Loucy (cell line): ENCODE measurements around the gene ARHGEF17.

Experiments
- H2AFZ ChIP-seq: fragments of 200-600 bp; sonication (generic); 2 replicates; pipeline ENCODE4 v1.6.0; 2016; ENCODE audit warnings: antibody characterized with exemption, mild to moderate bottlenecking, low read length, moderate library complexity
- H3F3A ChIP-seq: fragments of 200-600 bp; 2 replicates; pipeline ENCODE4 v1.6.0; 2016; ENCODE audit warnings: antibody characterized with exemption, low read depth, mild to moderate bottlenecking
- H3K27me3 ChIP-seq: fragments of 200-600 bp; sonication (generic); 2 replicates; pipeline ENCODE4 v1.6.1; 2014; ENCODE audit warnings: low read length, mild to moderate bottlenecking; ENCODE audit not compliant: insufficient read depth, poor library complexity, severe bottlenecking
- H3K36me3 ChIP-seq: fragments of 200-600 bp; sonication (generic); 2 replicates; pipeline ENCODE4 v1.6.1; 2016; ENCODE audit warnings: low read length; ENCODE audit not compliant: insufficient read depth
- H3K4me1 ChIP-seq: fragments of 200-600 bp; sonication (generic); 2 replicates; pipeline ENCODE4 v1.5.1; 2014; ENCODE audit warnings: low read length, mild to moderate bottlenecking; ENCODE audit not compliant: insufficient read depth, poor library complexity, severe bottlenecking
- H3K4me2 ChIP-seq: fragments of 200-600 bp; sonication (generic); 2 replicates; pipeline ENCODE4 v1.6.0; 2014; ENCODE audit warnings: antibody characterized with exemption, low read length, low read depth, mild to moderate bottlenecking; ENCODE audit not compliant: poor library complexity, severe bottlenecking
- H3K4me3 ChIP-seq: fragments of 200-600 bp; sonication (generic); 2 replicates; pipeline ENCODE4 v1.5.1; 2014; ENCODE audit warnings: low read length, mild to moderate bottlenecking, mixed read lengths; ENCODE audit not compliant: poor library complexity, severe bottlenecking
- H3K79me2 ChIP-seq: fragments of 200-600 bp; sonication (generic); 2 replicates; pipeline ENCODE4 v1.6.1; 2014; ENCODE audit warnings: low read length; ENCODE audit not compliant: insufficient read depth
- H3K9ac ChIP-seq: fragments of 200-600 bp; sonication (generic); 2 replicates; pipeline ENCODE4 v1.6.0; 2014; ENCODE audit warnings: mild to moderate bottlenecking, low read depth, low read length, moderate library complexity; ENCODE audit not compliant: poor library complexity, severe bottlenecking
- H3K9me2 ChIP-seq: fragments of 200-600 bp; sonication (generic); replicated peaks from 2 replicates; pipeline ENCODE4 v1.6.1; 2016; ENCODE audit warnings: low read depth, low read length, mixed read lengths
- H3K9me3 ChIP-seq: fragments of 200-600 bp; sonication (generic); 2 replicates; pipeline ENCODE4 v1.6.1; 2014; ENCODE audit warnings: mild to moderate bottlenecking, antibody characterized with exemption, low read length, low read depth; ENCODE audit not compliant: insufficient read depth
- H4K20me1 ChIP-seq: fragments of 200-600 bp; sonication (generic); 2 replicates; pipeline ENCODE4 v1.6.0; 2014; ENCODE audit warnings: antibody characterized with exemption, low read length, mild to moderate bottlenecking; ENCODE audit not compliant: insufficient read depth, poor library complexity, severe bottlenecking
- EZH2phosphoT487 ChIP-seq: fragments of 200-600 bp; IDR thresholded peaks from 2 replicates; pipeline ENCODE4 v1.6.1; 2018; ENCODE audit warnings: antibody characterized with exemption, mild to moderate bottlenecking, moderate library complexity, borderline replicate concordance
- TF ChIP-seq, protein P1 (sequence below): fragments of 200-600 bp; sonication (generic); conservative IDR thresholded peaks from 2 replicates; pipeline ENCODE4 v1.5.1; 2014; ENCODE audit warnings: mild to moderate bottlenecking, antibody characterized with exemption, low read length

ARHGEF17 gene

GRCh38 chr11:73376803-73377629 lies 68.9 kb downstream of the ARHGEF17 start:
- H2AFZ ChIP-seq = peak overlapping the region; percentile 76
- peaks cover 59% of the 10 kb centered on the region for H3K4me1 ChIP-seq
- H3K4me2 ChIP-seq = peak overlapping the region; percentile 87
- no peak for TF ChIP-seq EZH2phosphoT487
- TF ChIP-seq, protein P1, sequence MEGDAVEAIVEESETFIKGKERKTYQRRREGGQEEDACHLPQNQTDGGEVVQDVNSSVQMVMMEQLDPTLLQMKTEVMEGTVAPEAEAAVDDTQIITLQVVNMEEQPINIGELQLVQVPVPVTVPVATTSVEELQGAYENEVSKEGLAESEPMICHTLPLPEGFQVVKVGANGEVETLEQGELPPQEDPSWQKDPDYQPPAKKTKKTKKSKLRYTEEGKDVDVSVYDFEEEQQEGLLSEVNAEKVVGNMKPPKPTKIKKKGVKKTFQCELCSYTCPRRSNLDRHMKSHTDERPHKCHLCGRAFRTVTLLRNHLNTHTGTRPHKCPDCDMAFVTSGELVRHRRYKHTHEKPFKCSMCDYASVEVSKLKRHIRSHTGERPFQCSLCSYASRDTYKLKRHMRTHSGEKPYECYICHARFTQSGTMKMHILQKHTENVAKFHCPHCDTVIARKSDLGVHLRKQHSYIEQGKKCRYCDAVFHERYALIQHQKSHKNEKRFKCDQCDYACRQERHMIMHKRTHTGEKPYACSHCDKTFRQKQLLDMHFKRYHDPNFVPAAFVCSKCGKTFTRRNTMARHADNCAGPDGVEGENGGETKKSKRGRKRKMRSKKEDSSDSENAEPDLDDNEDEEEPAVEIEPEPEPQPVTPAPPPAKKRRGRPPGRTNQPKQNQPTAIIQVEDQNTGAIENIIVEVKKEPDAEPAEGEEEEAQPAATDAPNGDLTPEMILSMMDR = no peak
- H3K9ac ChIP-seq = peak overlapping the region; percentile 97
- H4K20me1 ChIP-seq = peaks cover 44% of the 10 kb centered on the region
- H3K36me3 ChIP-seq = no peaks in the 10 kb centered on the region
- no peaks in the 10 kb centered on the region for H3K9me3 ChIP-seq
- peaks cover 57% of the 10 kb centered on the region for H3K79me2 ChIP-seq
- H3K4me3 ChIP-seq = peak overlapping the region; percentile 96
- H3K27me3 ChIP-seq = peaks cover 5% of the 10 kb centered on the region
- H3F3A ChIP-seq = no peaks in the 10 kb centered on the region
- H3K9me2 ChIP-seq = no peaks in the 10 kb centered on the region

DNA sequence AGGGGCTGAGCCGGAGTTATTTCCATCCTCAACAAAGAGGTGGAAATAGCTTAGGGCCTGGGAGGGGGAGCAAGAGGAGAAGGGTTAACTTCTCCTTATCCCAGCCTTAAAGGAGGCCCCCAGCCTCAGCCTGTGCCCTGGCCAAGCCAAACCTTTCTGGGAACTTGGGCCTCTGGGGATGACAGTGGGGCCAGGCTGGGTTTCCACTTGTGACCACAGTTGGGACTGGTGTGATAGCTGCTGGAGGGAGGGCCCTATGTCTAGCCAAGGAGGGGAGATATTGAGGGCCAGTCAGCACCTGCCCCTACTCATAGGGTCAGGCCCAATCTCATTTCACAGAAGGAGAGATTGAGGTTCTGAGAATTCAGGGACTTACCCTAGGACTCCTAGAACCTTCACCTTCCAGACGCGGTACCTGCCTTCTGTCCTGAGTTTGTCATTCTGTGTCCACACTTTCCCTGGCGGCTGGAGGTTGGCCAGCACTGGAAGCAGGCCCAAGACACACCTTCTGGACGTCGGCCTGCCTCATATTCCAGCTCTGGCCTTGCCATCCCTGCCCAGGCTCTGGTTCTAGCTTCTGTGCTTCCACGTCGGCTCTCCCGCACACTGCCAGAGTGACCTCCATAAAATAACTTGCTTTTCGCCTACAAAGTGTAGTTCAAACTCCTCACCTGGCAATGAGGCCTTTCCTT lies 71.3 kb downstream of the ARHGEF17 start:
- Histone ChIP-seq H3F3A (no peaks in the 10 kb centered on the region), H3K4me2 (peak overlapping the region; percentile 87), H3K79me2 (peaks cover 80% of the 10 kb centered on the region), H3K4me3 (peak overlapping the region; percentile 96), H2AFZ (no peak overlapping the region), H3K36me3 (no peaks in the 10 kb centered on the region), H3K9ac (peak overlapping the region; percentile 97), H3K9me2 (no peaks in the 10 kb centered on the region), H4K20me1 (peaks cover 64% of the 10 kb centered on the region), H3K9me3 (no peaks in the 10 kb centered on the region), H3K4me1 (peaks cover 69% of the 10 kb centered on the region), H3K27me3 (peaks cover 5% of the 10 kb centered on the region)
- no peak for TF ChIP-seq EZH2phosphoT487
- TF ChIP-seq, protein P1 = no peak

- peak overlapping the region; percentile 87 for H3K4me2 ChIP-seq
- no peak overlapping the region for H2AFZ ChIP-seq
- H4K20me1 ChIP-seq = peaks cover 73% of the 10 kb centered on the region
- no peaks in the 10 kb centered on the region for H3F3A ChIP-seq
- H3K9ac ChIP-seq = peak overlapping the region; percentile 20
- no peaks in the 10 kb centered on the region for H3K9me3 ChIP-seq
- no peaks in the 10 kb centered on the region for H3K9me2 ChIP-seq
- peaks cover 77% of the 10 kb centered on the region for H3K4me1 ChIP-seq
- H3K79me2 ChIP-seq = peaks cover 90% of the 10 kb centered on the region
- peaks cover 5% of the 10 kb centered on the region for H3K27me3 ChIP-seq
- peak overlapping the region; percentile 96 for H3K4me3 ChIP-seq
- TF ChIP-seq EZH2phosphoT487 = no peak
- TF ChIP-seq, protein P1 = no peak
- no peaks in the 10 kb centered on the region for H3K36me3 ChIP-seq
These were observed 72.3 kb downstream of the ARHGEF17 start for GRCh38 chr11:73380331-73380730.
